Immature natural killer cell (primary cell): Measurements from ENCODE around the gene SUFU. TPM values are rescaled to one million over a fixed set of nuclear protein-coding genes. Genes with fewer than 3 reads are reported as not detected.

Experiments used
- DNase-seq, 3 donors: peaks; one replicate each; pipeline ENCODE4 v3.0.0; 2022; ENCODE audit warnings: mixed read lengths in 1 of 3
- H3K27ac Mint-ChIP-seq, 6 donors: one replicate each; pipeline ENCODE4 v1.8.0; 2020; ENCODE audit warnings: mixed read lengths in 6 of 6, mild to moderate bottlenecking in 5 of 6, inconsistent platforms in 4 of 6, moderate library complexity in 3 of 6
- H3K27me3 Mint-ChIP-seq, 3 donors: one replicate each; pipeline ENCODE4 v1.8.0; 2020 to 2021; ENCODE audit warnings: low read depth in 3 of 3, mild to moderate bottlenecking in 3 of 3, mixed read lengths in 3 of 3, moderate library complexity in 3 of 3, inconsistent platforms in 1 of 3
- H3K36me3 Mint-ChIP-seq, 3 donors: one replicate each; pipeline ENCODE4 v1.8.0; 2020; ENCODE audit warnings: mixed read lengths in 3 of 3, inconsistent platforms in 2 of 3, mild to moderate bottlenecking in 2 of 3
- H3K4me1 Mint-ChIP-seq, 2 donors: one replicate each; pipeline ENCODE4 v1.8.0; 2020; ENCODE audit warnings: inconsistent platforms in 2 of 2, mild to moderate bottlenecking in 2 of 2, mixed read lengths in 2 of 2, moderate library complexity in 1 of 2
- H3K4me3 Mint-ChIP-seq, 5 donors: one replicate each; pipeline ENCODE4 v1.8.0; 2020; ENCODE audit warnings: mild to moderate bottlenecking in 5 of 5, mixed read lengths in 5 of 5, inconsistent platforms in 3 of 5, moderate library complexity in 3 of 5
- H3K9me3 Mint-ChIP-seq, 6 donors: one replicate each; pipeline ENCODE4 v1.8.0; 2020; ENCODE audit warnings: mild to moderate bottlenecking in 6 of 6, mixed read lengths in 6 of 6, inconsistent platforms in 4 of 6, moderate library complexity in 3 of 6
- polyA plus RNA-seq, 3 donors: library from polyadenylated mRNA; unstranded; fragments of 300-500 nt; fragmentation: Illumina TruSeq; gene quantifications; one replicate each; pipeline ENCODE4 v1.2.3, GENCODE V29; 2021

The SUFU gene
- polyA plus RNA-seq, 3 donors from 2014 or later: 1.3 to 6.7 (median 2.1) TPM

- Mint-ChIP-seq H3K4me1 (peaks cover 85 to 90% of the 10 kb centered on the region in 2 donors), H3K27ac (peak overlapping the region; percentile 89 to 97 (median 94)), H3K27me3 (peaks cover 0 to 11% (median 5%) of the 10 kb centered on the region in 3 donors), H3K9me3 (no peaks in the 10 kb centered on the region), H3K4me3 (peak overlapping the region; percentile 73 to 88 (median 83)), H3K36me3 (peaks cover 4 to 9% (median 5%) of the 10 kb centered on the region in 3 donors)
- DNase-seq: no peak
These were observed 147.8 kb downstream of the SUFU start for GRCh38 chr10:102651455-102652169.

DNA sequence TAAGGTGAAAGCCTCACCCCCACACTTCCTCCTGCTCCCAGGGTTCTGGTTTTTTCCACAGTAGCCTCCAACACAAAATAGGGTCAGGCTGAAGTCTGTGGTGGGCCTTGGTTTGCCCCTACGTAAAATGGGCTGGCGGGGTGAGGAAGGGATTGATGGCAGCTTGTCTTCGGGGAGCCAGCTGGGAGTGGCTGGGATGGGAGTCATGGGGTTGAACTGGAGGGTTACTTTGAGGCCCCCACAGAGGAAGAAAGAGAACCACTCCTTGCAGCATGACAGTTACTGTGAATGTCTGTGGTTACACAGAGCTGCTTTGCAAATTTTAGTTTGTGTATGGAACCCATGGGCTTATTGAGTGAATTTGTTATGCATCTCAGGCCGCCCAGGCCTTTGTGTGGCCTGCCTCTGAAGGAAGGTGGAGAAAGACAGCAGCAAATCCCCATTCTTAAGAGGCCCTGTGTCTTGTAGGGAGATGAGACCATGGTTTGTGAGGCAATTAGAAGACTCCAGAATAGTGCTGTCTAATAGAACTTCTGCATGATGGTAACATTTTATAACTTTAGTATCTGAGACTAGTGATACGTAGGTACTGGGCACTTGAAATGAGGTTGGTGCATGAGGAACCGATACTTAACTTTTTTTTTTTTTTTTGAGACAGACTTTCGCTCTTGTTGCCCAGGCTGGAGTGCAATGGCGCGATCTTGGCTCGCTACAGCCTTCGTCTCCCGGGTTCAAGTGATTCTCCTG is 148.6 kb downstream of the SUFU start:
- no peak for DNase-seq

GRCh38 chr10:102653060-102653459 is 149.3 kb downstream of the SUFU start:
- Mint-ChIP-seq H3K27ac (peak overlapping the region; percentile 89 to 97 (median 94)), H3K4me3 (peak overlapping the region; percentile 73 to 88 (median 83)), H3K4me1 (peaks cover 73 to 86% of the 10 kb centered on the region in 2 donors), H3K27me3 (peaks cover 0 to 5% (median 0%) of the 10 kb centered on the region in 3 donors), H3K36me3 (peaks cover 5 to 13% (median 12%) of the 10 kb centered on the region in 3 donors), H3K9me3 (no peaks in the 10 kb centered on the region)
- DNase-seq: no peak

More for the DNA sequence above, 148.6 kb downstream of the SUFU start:
- peaks cover 77 to 86% of the 10 kb centered on the region in 2 donors for H3K4me1 Mint-ChIP-seq
- H3K4me3 Mint-ChIP-seq: peak overlapping the region; percentile 73 to 88 (median 83)
- peaks cover 0 to 5% (median 0%) of the 10 kb centered on the region in 3 donors for H3K27me3 Mint-ChIP-seq
- H3K36me3 Mint-ChIP-seq: peaks cover 5 to 9% (median 7%) of the 10 kb centered on the region in 3 donors
- no peaks in the 10 kb centered on the region for H3K9me3 Mint-ChIP-seq
- H3K27ac Mint-ChIP-seq: peak overlapping the region; percentile 89 to 97 (median 94)

GRCh38 chr10:102654566-102654965 is 150.8 kb downstream of the SUFU start:
- peak overlapping the region; percentile 40 to 94 (median 62) for H3K27ac Mint-ChIP-seq
- H3K4me3 Mint-ChIP-seq: peak overlapping the region in 1 of 5 donors; percentile 35
- H3K27me3 Mint-ChIP-seq: peaks cover 0 to 6% (median 1%) of the 10 kb centered on the region in 3 donors
- H3K36me3 Mint-ChIP-seq: peaks cover 8 to 17% (median 13%) of the 10 kb centered on the region in 3 donors
- H3K9me3 Mint-ChIP-seq: no peaks in the 10 kb centered on the region
- peaks cover 69 to 78% of the 10 kb centered on the region in 2 donors for H3K4me1 Mint-ChIP-seq
- DNase-seq: no peak

DNA sequence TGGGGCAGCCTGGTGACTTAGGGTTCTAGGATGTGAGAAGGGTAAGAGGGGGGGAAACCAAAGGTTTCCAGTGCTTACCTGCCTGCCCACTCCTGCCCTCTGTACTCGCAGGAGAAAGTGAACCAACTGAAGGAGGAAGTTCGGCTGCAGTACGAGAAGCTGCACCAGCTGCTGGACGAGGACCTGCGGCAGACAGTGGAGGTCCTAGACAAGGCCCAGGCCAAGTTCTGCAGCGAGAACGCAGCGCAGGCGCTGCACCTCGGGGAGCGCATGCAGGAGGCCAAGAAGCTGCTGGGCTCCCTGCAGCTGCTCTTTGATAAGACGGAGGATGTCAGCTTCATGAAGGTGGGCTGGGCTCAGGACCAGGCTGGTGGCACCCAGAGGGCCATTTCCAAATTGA is 151.2 kb downstream of the SUFU start:
- DNase-seq: no peak
- Mint-ChIP-seq H3K9me3 (no peaks in the 10 kb centered on the region), H3K27ac (peak overlapping the region in 1 of 6 donors; percentile 94), H3K4me3 (no peak overlapping the region), H3K27me3 (peaks cover 0 to 6% (median 1%) of the 10 kb centered on the region in 3 donors), H3K4me1 (peaks cover 70 to 74% of the 10 kb centered on the region in 2 donors), H3K36me3 (peaks cover 8 to 17% (median 13%) of the 10 kb centered on the region in 3 donors)

DNA sequence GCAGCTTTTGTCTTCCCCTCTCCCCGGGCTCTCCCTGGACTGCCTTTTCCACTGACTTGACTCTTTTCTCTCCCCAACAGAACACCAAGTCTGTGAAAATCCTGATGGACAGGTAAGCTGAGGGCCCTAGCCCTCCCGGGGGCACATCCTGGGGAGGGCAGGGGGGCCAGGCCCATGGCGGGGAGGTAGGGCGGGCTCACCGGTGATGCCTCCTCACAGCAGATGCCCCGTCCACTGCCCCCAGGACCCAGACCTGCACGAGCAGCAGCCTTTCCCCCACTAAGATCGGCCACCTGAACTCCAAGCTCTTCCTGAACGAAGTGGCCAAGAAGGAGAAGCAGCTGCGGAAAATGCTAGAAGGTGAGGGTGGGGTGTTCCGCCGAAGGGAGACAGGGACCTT is 152.3 kb downstream of the SUFU start:
- Mint-ChIP-seq H3K9me3 (no peaks in the 10 kb centered on the region), H3K4me1 (peaks cover 70 to 74% of the 10 kb centered on the region in 2 donors), H3K27ac (no peak overlapping the region), H3K4me3 (no peak overlapping the region), H3K36me3 (peaks cover 8 to 17% (median 13%) of the 10 kb centered on the region in 3 donors), H3K27me3 (peaks cover 0 to 5% (median 1%) of the 10 kb centered on the region in 3 donors)
- no peak for DNase-seq

- no peak overlapping the region for H3K4me3 Mint-ChIP-seq
- H3K27me3 Mint-ChIP-seq: peaks cover 0 to 7% (median 1%) of the 10 kb centered on the region in 3 donors
- no peaks in the 10 kb centered on the region for H3K9me3 Mint-ChIP-seq
- peaks cover 69 to 74% of the 10 kb centered on the region in 2 donors for H3K4me1 Mint-ChIP-seq
- peaks cover 8 to 17% (median 13%) of the 10 kb centered on the region in 3 donors for H3K36me3 Mint-ChIP-seq
- no peak for DNase-seq
- H3K27ac Mint-ChIP-seq: no peak overlapping the region
These were observed 153.1 kb downstream of the SUFU start for GRCh38 chr10:102656791-102657371.

DNA sequence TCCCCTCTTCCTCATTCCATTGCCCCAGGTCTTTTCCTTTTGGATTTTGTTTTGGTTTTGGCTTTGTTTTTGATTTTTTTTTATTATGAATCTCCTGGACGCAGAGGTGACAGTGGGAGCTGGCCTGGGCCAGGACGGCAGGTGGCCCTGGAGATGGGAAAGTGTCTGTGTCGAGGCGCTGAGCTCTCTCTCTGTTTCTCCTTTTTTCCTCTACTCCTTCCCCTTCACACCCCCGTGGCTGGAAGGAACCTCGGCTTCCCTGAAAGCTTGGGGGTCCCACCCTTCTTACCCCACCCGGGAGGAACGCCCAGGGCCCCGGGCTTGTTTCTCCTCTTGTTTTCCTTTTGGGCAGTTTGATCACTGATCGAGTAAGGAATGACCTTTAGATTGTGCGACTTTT is 153.7 kb downstream of the SUFU start:
- peaks cover 3 to 7% (median 4%) of the 10 kb centered on the region in 3 donors for H3K27me3 Mint-ChIP-seq
- no peaks in the 10 kb centered on the region for H3K9me3 Mint-ChIP-seq
- H3K4me3 Mint-ChIP-seq: no peak overlapping the region
- H3K4me1 Mint-ChIP-seq: peaks cover 67 to 74% of the 10 kb centered on the region in 2 donors
- H3K36me3 Mint-ChIP-seq: peaks cover 8 to 17% (median 13%) of the 10 kb centered on the region in 3 donors
- peak overlapping the region in 4 of 6 donors; percentile 6 to 60 (median 32) for H3K27ac Mint-ChIP-seq
- no peak for DNase-seq

DNA sequence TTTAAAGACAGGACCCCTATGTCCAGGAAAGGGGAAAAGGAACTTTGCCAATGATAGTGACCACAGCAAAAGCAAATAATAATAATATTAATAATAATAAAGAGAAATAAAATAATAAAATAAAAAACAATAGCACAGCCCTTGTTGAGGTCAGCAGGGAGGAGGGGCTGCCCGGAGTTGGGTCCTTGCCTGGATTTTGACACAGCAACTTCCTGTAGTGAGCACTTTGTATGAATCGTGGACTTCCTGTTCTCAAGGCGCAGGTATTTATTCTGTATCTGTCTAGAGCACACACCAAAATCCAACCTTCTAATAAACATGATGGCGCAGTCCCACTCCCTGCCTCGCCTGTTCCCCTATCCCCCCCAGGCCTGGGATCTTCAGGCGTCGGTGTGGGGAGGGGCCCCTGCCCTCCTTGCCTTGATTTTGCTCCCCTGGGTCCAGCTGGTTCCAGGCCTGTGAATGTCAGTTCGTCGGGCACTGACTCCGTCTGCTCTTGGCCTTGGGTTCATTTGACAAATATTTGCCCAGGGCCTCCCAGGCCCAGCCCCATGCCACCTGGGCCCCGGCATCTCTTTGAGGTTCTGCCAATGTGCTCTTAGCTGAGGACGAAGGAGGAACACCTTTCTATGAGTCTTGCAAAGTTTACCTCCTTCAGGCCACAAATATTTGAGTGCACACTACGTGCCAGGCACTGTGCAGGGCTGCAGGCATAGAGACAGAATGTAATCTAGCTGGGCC is 154.4 kb downstream of the SUFU start:
- peaks cover 62 to 67% of the 10 kb centered on the region in 2 donors for H3K4me1 Mint-ChIP-seq
- no peak overlapping the region for H3K4me3 Mint-ChIP-seq
- DNase-seq: no peak
- peaks cover 6 to 9% (median 6%) of the 10 kb centered on the region in 3 donors for H3K27me3 Mint-ChIP-seq
- H3K36me3 Mint-ChIP-seq: peaks cover 8 to 17% (median 11%) of the 10 kb centered on the region in 3 donors
- H3K27ac Mint-ChIP-seq: peak overlapping the region in 5 of 6 donors; percentile 3 to 74 (median 40)
- no peaks in the 10 kb centered on the region for H3K9me3 Mint-ChIP-seq

DNA sequence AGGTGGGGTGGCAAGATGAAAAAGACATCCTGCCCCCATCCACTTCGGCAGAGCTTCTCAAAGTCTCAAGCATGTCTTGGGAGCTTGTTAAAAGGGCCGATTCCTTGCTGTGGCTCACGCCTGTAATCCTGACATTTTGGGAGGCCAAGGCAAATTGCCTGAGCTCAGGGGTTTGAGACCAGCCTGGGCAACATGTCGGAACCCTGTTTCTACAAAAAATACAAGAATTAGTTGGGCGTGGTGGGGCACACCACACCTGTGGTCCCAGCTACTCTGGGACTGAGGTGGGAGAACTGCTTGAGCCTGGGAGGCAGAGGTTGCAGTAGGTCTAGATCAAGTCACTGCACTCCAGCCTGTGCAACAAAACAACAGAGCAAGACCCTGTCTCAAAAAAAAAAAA is 155.0 kb downstream of the SUFU start:
- no peak for DNase-seq
- peak overlapping the region in 2 of 6 donors; percentile 51 to 74 for H3K27ac Mint-ChIP-seq
- peaks cover 6 to 9% (median 6%) of the 10 kb centered on the region in 3 donors for H3K27me3 Mint-ChIP-seq
- H3K36me3 Mint-ChIP-seq: peaks cover 8 to 17% (median 8%) of the 10 kb centered on the region in 3 donors
- H3K4me3 Mint-ChIP-seq: no peak overlapping the region
- peaks cover 55 to 61% of the 10 kb centered on the region in 2 donors for H3K4me1 Mint-ChIP-seq
- H3K9me3 Mint-ChIP-seq: no peaks in the 10 kb centered on the region

- Mint-ChIP-seq H3K9me3 (no peaks in the 10 kb centered on the region), H3K27me3 (peaks cover 6 to 9% (median 6%) of the 10 kb centered on the region in 3 donors), H3K36me3 (peaks cover 3 to 13% (median 4%) of the 10 kb centered on the region in 3 donors), H3K4me1 (peaks cover 39 to 42% of the 10 kb centered on the region in 2 donors), H3K4me3 (peak overlapping the region; percentile 62 to 83 (median 78)), H3K27ac (peak overlapping the region; percentile 81 to 90 (median 87))
- peak; percentile 70 to 73 (median 70) for DNase-seq
These were observed 157.3 kb downstream of the SUFU start for GRCh38 chr10:102660888-102661657.

- Mint-ChIP-seq H3K4me1 (peaks cover 39 to 42% of the 10 kb centered on the region in 2 donors), H3K27ac (peak overlapping the region; percentile 81 to 90 (median 87)), H3K9me3 (no peaks in the 10 kb centered on the region), H3K36me3 (peaks cover 3 to 13% (median 4%) of the 10 kb centered on the region in 3 donors), H3K4me3 (peak overlapping the region; percentile 62 to 83 (median 78)), H3K27me3 (peaks cover 6 to 9% (median 6%) of the 10 kb centered on the region in 3 donors)
- no peak for DNase-seq
These were observed 157.9 kb downstream of the SUFU start for GRCh38 chr10:102661658-102662028.
